ENCODE results near the gene GTF3C1. TPM values are rescaled to one million over a fixed set of nuclear protein-coding genes. Genes with fewer than 3 reads are reported as not detected.

The GTF3C1 gene
- total and polyA plus RNA-seq, 2 of the 8 experiments (the other 6 are each of a cell fraction or from before 2014, with no cell fraction given): 89.3 to 126 TPM

DNA sequence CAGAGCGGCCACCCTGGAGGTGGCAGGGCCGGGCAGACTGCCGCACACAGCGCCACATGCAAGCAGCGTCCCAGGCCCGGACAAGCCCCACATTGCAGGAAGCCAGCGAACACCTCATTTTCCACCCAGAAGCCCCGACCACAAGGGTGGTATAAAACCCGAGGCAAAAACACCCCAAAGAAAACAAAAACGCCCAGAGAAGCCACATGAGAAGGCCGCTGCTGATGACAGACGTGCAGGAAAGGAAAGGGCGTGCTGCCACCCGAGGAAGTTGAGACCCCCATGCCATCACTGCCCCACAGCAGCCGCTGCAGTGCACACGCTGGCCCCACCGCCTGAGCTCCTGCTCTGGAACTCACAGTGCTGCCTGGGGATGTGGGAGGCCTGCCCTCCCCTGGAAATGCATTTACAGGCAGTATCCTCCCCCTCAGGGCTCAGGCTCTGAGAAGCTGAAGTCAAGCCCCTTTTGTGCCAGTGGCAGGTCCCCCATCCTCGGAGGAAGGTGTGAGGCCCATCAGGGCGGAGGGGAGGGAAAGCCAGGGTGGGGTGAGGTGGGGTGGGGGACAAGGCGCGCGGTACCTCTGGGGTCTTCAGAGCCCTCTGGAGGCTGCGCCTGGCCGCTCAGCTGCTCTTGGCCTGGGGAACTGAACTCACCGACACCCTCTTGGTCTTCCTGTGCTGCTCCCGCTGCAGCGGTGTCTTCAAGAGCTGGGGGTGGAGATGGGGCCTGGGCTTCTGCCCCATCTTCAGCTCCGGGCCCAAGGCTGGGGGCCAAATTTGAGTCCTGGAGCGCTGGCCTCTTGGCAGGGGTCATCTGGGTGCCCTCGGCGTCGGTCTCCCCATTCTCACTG is 85.7 kb downstream of the GTF3C1 start (continued):
- TF ChIP-seq, protein P1, sequence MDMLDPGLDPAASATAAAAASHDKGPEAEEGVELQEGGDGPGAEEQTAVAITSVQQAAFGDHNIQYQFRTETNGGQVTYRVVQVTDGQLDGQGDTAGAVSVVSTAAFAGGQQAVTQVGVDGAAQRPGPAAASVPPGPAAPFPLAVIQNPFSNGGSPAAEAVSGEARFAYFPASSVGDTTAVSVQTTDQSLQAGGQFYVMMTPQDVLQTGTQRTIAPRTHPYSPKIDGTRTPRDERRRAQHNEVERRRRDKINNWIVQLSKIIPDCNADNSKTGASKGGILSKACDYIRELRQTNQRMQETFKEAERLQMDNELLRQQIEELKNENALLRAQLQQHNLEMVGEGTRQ (IDR thresholded peaks at IDR 0.05; ENCODE audit: low read length): no peak
- TF ChIP-seq CBX8 (IDR thresholded peaks at IDR 0.05; ENCODE audit: borderline replicate concordance, low read depth, low read length): no peak
- TF ChIP-seq CBX5 (IDR thresholded peaks at IDR 0.05; ENCODE audit: low read depth, low read length): no peak
- TF ChIP-seq SIRT6 (IDR thresholded peaks at IDR 0.05; ENCODE audit: low read length): no peak
- TF ChIP-seq, protein P2, sequence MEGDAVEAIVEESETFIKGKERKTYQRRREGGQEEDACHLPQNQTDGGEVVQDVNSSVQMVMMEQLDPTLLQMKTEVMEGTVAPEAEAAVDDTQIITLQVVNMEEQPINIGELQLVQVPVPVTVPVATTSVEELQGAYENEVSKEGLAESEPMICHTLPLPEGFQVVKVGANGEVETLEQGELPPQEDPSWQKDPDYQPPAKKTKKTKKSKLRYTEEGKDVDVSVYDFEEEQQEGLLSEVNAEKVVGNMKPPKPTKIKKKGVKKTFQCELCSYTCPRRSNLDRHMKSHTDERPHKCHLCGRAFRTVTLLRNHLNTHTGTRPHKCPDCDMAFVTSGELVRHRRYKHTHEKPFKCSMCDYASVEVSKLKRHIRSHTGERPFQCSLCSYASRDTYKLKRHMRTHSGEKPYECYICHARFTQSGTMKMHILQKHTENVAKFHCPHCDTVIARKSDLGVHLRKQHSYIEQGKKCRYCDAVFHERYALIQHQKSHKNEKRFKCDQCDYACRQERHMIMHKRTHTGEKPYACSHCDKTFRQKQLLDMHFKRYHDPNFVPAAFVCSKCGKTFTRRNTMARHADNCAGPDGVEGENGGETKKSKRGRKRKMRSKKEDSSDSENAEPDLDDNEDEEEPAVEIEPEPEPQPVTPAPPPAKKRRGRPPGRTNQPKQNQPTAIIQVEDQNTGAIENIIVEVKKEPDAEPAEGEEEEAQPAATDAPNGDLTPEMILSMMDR (IDR thresholded peaks at IDR 0.05; ENCODE audit: control extremely low read depth in 1 of 3, insufficient read depth in 1 of 3, low read depth in 1 of 3, low read length in 3 of 3): no peak
- no peak for TF ChIP-seq SP4 (IDR thresholded peaks at IDR 0.05; ENCODE audit: low read length)
